Measurements from ENCODE around the gene EARS2.

DNA sequence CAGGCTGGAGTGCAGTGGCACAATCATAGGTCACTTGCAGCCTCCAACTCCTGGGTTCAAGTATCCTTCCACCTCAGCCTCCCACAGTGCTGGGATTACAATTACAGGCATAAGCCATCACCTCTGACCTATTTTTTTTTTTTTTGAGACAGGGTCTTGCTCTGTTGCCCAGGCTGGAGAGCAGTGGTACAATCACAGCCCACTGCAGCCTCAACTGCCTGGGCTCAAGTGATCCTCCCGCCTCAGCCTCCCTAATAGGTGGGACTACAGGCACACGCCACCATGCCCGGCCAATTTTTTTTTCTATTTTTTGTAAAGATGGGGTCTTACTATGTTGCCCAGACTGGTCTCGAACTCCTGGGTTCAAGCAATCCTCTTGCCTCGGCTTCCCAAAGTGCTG, 41.3 kb downstream of the EARS2 start:
- no peak for TF ChIP-seq POLR2A (IDR thresholded peaks at IDR 0.05; ENCODE audit: control extremely low read depth in 1 of 2, low read depth in 2 of 2, low read length in 2 of 2)
- TF ChIP-seq, protein P1, sequence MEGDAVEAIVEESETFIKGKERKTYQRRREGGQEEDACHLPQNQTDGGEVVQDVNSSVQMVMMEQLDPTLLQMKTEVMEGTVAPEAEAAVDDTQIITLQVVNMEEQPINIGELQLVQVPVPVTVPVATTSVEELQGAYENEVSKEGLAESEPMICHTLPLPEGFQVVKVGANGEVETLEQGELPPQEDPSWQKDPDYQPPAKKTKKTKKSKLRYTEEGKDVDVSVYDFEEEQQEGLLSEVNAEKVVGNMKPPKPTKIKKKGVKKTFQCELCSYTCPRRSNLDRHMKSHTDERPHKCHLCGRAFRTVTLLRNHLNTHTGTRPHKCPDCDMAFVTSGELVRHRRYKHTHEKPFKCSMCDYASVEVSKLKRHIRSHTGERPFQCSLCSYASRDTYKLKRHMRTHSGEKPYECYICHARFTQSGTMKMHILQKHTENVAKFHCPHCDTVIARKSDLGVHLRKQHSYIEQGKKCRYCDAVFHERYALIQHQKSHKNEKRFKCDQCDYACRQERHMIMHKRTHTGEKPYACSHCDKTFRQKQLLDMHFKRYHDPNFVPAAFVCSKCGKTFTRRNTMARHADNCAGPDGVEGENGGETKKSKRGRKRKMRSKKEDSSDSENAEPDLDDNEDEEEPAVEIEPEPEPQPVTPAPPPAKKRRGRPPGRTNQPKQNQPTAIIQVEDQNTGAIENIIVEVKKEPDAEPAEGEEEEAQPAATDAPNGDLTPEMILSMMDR (IDR thresholded peaks at IDR 0.05; ENCODE audit: control extremely low read depth in 1 of 3, insufficient read depth in 1 of 3, low read depth in 1 of 3, low read length in 3 of 3), result no peak
- no peak for TF ChIP-seq NANOG (IDR thresholded peaks at IDR 0.05; ENCODE audit: insufficient read depth, low read depth, low read length, poor library complexity, severe bottlenecking)
- no peak for TF ChIP-seq RAD21 (IDR thresholded peaks at IDR 0.05 in 1 of 2, conservative IDR thresholded peaks at IDR 0.05 in 1 of 2; ENCODE audit: low read depth in 2 of 2, low read length in 2 of 2)
- TF ChIP-seq TEAD4 (IDR thresholded peaks at IDR 0.05; ENCODE audit: low read depth, low read length), result no peak
- TF ChIP-seq GABPA (IDR thresholded peaks at IDR 0.05; ENCODE audit: borderline replicate concordance, insufficient read depth, low read length), result no peak
- TF ChIP-seq ATF3 (IDR thresholded peaks at IDR 0.05; ENCODE audit: insufficient read depth, low read depth, low read length), result no peak
